Bone marrow (tissue), 2 donors: ENCODE data around the gene PNMA5.
"Not testable (repeated sequence)": the region's sequence is repeated elsewhere in the genome, so short reads cannot be mapped to it uniquely, and the experiment has no call there.

Source experiments
- DNase-seq, 2 donors: peaks; one replicate each; lab custom pipeline; 2025; lab: John Stamatoyannopoulos, UW

Gene PNMA5

GRCh38 chrX:152993933-152994332, at the start of gene PNMA5:
PNMA5 (minus strand) TSS chrX:152994116; CDS start chrX:152991598, 2,518 bp downstream.
- DNase-seq, result no peak

GRCh38 chrX:153032397-153033118, 38.6 kb upstream of the PNMA5 start:
- DNase-seq, result peak; percentile 22 to 46

GRCh38 chrX:153030801-153031200, 36.9 kb upstream of the PNMA5 start:
- no peak for DNase-seq

GRCh38 chrX:153029875-153030274, 36.0 kb upstream of the PNMA5 start:
- no peak for DNase-seq

- no peak for DNase-seq
Measured at GRCh38 chrX:153029162-153029561, 35.2 kb upstream of the PNMA5 start.

- not testable (repeated sequence) for DNase-seq
Measured at GRCh38 chrX:153028487-153028886, 34.6 kb upstream of the PNMA5 start.

GRCh38 chrX:153026501-153026900, 32.6 kb upstream of the PNMA5 start:
- not testable (repeated sequence) for DNase-seq

GRCh38 chrX:153019166-153019565, 25.2 kb upstream of the PNMA5 start:
- DNase-seq, result no peak

- DNase-seq, result not testable (repeated sequence)
Measured at GRCh38 chrX:153017174-153017573, 23.3 kb upstream of the PNMA5 start.

- DNase-seq, result no peak
Measured at GRCh38 chrX:153004780-153005179, 10.9 kb upstream of the PNMA5 start.

GRCh38 chrX:153003981-153004380, 10.1 kb upstream of the PNMA5 start:
- no peak for DNase-seq

- DNase-seq, result not testable (repeated sequence)
Measured at GRCh38 chrX:153002182-153002581, 8.3 kb upstream of the PNMA5 start.

GRCh38 chrX:152997337-152997736, 3.4 kb upstream of the PNMA5 start:
- DNase-seq, result no peak

- no peak for DNase-seq
Measured at GRCh38 chrX:152992115-152992514, 1.8 kb downstream of the PNMA5 start.

GRCh38 chrX:152991123-152991522, 2.8 kb downstream of the PNMA5 start:
- DNase-seq, result no peak

GRCh38 chrX:152989292-152989658, 4.6 kb downstream of the PNMA5 start:
- DNase-seq, result no peak

GRCh38 chrX:152988536-152989291, 5.2 kb downstream of the PNMA5 start:
- no peak for DNase-seq

- no peak for DNase-seq
Measured at GRCh38 chrX:152987801-152988200, 6.1 kb downstream of the PNMA5 start.

- DNase-seq, result not testable (repeated sequence)
Measured at GRCh38 chrX:152987156-152987555, 6.8 kb downstream of the PNMA5 start.

GRCh38 chrX:152985383-152985782, 8.5 kb downstream of the PNMA5 start:
- DNase-seq, result not testable (repeated sequence)

GRCh38 chrX:152968193-152968592, 25.7 kb downstream of the PNMA5 start:
- DNase-seq, result no peak

GRCh38 chrX:152960115-152960514, 33.8 kb downstream of the PNMA5 start:
- no peak for DNase-seq

- no peak for DNase-seq
Measured at GRCh38 chrX:152959626-152960025, 34.3 kb downstream of the PNMA5 start.
